Upper lobe of left lung (tissue), 6 donors: ENCODE data around the gene KAT7. TPM values are rescaled to one million over a fixed set of nuclear protein-coding genes. Genes with fewer than 3 reads are reported as not detected.

ENCODE experiments used
- ATAC-seq, 2 donors: fragments of 200-7000 bp; cut with Tn5 transposase; one replicate each; pipeline ENCODE4 v1.9.1; 2022; ENCODE audit warnings: mild to moderate bottlenecking in 2 of 2, moderate library complexity in 2 of 2; ENCODE audit not compliant: low FRiP score in 2 of 2
- DNase-seq, 2 donors: peaks; one replicate each; pipeline ENCODE4 v3.0.0-alpha.2; 2019 to 2020
- H3K27ac ChIP-seq, 4 donors: fragments of 200-600 bp; sonication (generic); one replicate each; pipeline ENCODE4 v1.5.1; 2016 to 2019
- H3K27me3 ChIP-seq, 4 donors: fragments of 200-600 bp; sonication (generic); one replicate each; pipeline ENCODE4 v1.5.1; 2017 to 2019
- H3K36me3 ChIP-seq, 4 donors: fragments of 200-600 bp; sonication (generic); one replicate each; pipeline ENCODE4 v1.5.1; 2016 to 2019
- H3K4me1 ChIP-seq, 4 donors: fragments of 200-600 bp; sonication (generic); one replicate each; pipeline ENCODE4 v1.5.1; 2018 to 2019
- H3K4me3 ChIP-seq, 4 donors: fragments of 200-600 bp; sonication (generic); one replicate each; pipeline ENCODE4 v1.5.1; 2017 to 2019; ENCODE audit warnings: mild to moderate bottlenecking in 2 of 4, moderate library complexity in 1 of 4
- H3K9me3 ChIP-seq, 4 donors: fragments of 200-600 bp; sonication (generic); one replicate each; pipeline ENCODE4 v1.5.1; 2018 to 2019
- CTCF ChIP-seq, 6 experiments: fragments of 450-650 bp in 4 of 6; fragments of 200-600 bp in 2 of 6; sonication (generic) in 2 of 6; IDR thresholded peaks; one replicate each; pipeline ENCODE4 v1.5.1; 2016 to 2019; ENCODE audit warnings: antibody characterized with exemption in 6 of 6
- EP300 ChIP-seq, 4 donors: sonication (generic); formaldehyde crosslinking; IDR thresholded peaks; one replicate each; pipeline ENCODE4 v1.5.1; 2017; ENCODE audit warnings: antibody characterized with exemption in 4 of 4, control low read depth in 2 of 4
- POLR2A ChIP-seq, 4 donors: fragments of 450-650 bp; IDR thresholded peaks; one replicate each; pipeline ENCODE4 v1.5.1; 2016 to 2017; ENCODE audit warnings: antibody characterized with exemption in 4 of 4, mild to moderate bottlenecking in 2 of 4
- POLR2AphosphoS5 ChIP-seq, 2 donors: sonication (generic); formaldehyde crosslinking; IDR thresholded peaks; one replicate each; pipeline ENCODE4 v1.5.1; 2017; ENCODE audit warnings: antibody characterized with exemption in 2 of 2
- WGBS, 2 donors: methylation state at CpG; one replicate each; pipeline ENCODE4 v1.1.5; 2017 to 2018; 5-methylcytosine and 5-hydroxymethylcytosine counted together
- total RNA-seq, 6 donors: library from RNA; depleted of rRNA in 4 of 6; stranded (reverse); fragments of >200 nt in 4 of 6; gene quantifications; one replicate each; pipeline versions ENCODE4 v1.1.0 to v1.2.1, GENCODE V29; 2016 to 2021
- donor health status: DM: no; HTN: no; CAD: no; lungs with moderate emphysema.
- donor health status: DM: no; HTN: yes; CAD: no; lungs with severe emphysema.

Gene KAT7
- total RNA-seq, 6 donors from 2014 or later, result 30.1 to 57.4 (median 49.8) TPM

- Histone ChIP-seq H3K36me3 (no peaks in the 10 kb centered on the region), H3K4me3 (no peak overlapping the region), H3K4me1 (peaks cover 4 to 21% (median 12%) of the 10 kb centered on the region in 4 donors), H3K9me3 (no peaks in the 10 kb centered on the region), H3K27me3 (no peaks in the 10 kb centered on the region), H3K27ac (no peak overlapping the region)
- TF ChIP-seq CTCF (IDR thresholded peaks at IDR 0.05) (peak in 3 of 6 experiments; percentile 24 to 42 (median 35)), EP300 (IDR thresholded peaks at IDR 0.05) (no peak)
- ATAC-seq (peak; percentile 29 to 39), DNase-seq (peak in 1 of 2 donors; percentile 68)
- 55 to 65% methylated on average over 5 to 19 of the region's 20 CpGs for WGBS, 2 donors
Observed at GRCh38 chr17:49859991-49860953, 71.8 kb downstream of the KAT7 start.

GRCh38 chr17:49861150-49861884 is 72.8 kb downstream of the KAT7 start:
- ATAC-seq (peak in 1 of 2 donors; percentile 66), DNase-seq (peak in 1 of 2 donors; percentile 43)
- Histone ChIP-seq H3K27me3 (no peaks in the 10 kb centered on the region), H3K4me1 (peaks cover 4 to 21% (median 12%) of the 10 kb centered on the region in 4 donors), H3K4me3 (no peak overlapping the region), H3K9me3 (no peaks in the 10 kb centered on the region), H3K36me3 (no peaks in the 10 kb centered on the region), H3K27ac (no peak overlapping the region)
- 36 to 37% methylated on average over 16 of the region's 16 CpGs for WGBS, 2 donors
- TF ChIP-seq POLR2AphosphoS5 (IDR thresholded peaks at IDR 0.05) (no peak), CTCF (IDR thresholded peaks at IDR 0.05) (peak; percentile 42 to 87 (median 78))

GRCh38 chr17:49862781-49863331 is 74.4 kb downstream of the KAT7 start:
- no peaks in the 10 kb centered on the region for H3K27me3 ChIP-seq
- TF ChIP-seq POLR2AphosphoS5 (IDR thresholded peaks at IDR 0.05) (no peak), CTCF (IDR thresholded peaks at IDR 0.05) (no peak), POLR2A (IDR thresholded peaks at IDR 0.05) (no peak), EP300 (IDR thresholded peaks at IDR 0.05) (no peak)
- 29 to 60% methylated on average over 3 to 15 of the region's 17 CpGs for whole genome bisulfite sequencing, 2 donors
- no peaks in the 10 kb centered on the region for H3K9me3 ChIP-seq
- peaks cover 4 to 21% (median 12%) of the 10 kb centered on the region in 4 donors for H3K4me1 ChIP-seq
- ATAC-seq, result no peak
- peak overlapping the region in 1 of 4 donors; percentile 11 for H3K27ac ChIP-seq
- no peaks in the 10 kb centered on the region for H3K36me3 ChIP-seq
- no peak overlapping the region for H3K4me3 ChIP-seq
- DNase-seq, result peak; percentile 68 to 69

- H3K9me3 ChIP-seq, result no peaks in the 10 kb centered on the region
- H3K4me3 ChIP-seq, result no peak overlapping the region
- H3K36me3 ChIP-seq, result no peaks in the 10 kb centered on the region
- peaks cover 4 to 12% (median 8%) of the 10 kb centered on the region in 4 donors for H3K4me1 ChIP-seq
- ATAC-seq, result no peak
- H3K27me3 ChIP-seq, result no peaks in the 10 kb centered on the region
- H3K27ac ChIP-seq, result no peak overlapping the region
- TF ChIP-seq EP300 (IDR thresholded peaks at IDR 0.05) (no peak), CTCF (IDR thresholded peaks at IDR 0.05) (no peak), POLR2A (IDR thresholded peaks at IDR 0.05) (no peak), POLR2AphosphoS5 (IDR thresholded peaks at IDR 0.05) (no peak)
- 38% methylated on average over 1 of the region's 1 CpG; no CpG with 5 or more reads in 1 of the 2 donors for WGBS, 2 donors
- no peak for DNase-seq
Observed at GRCh38 chr17:49866019-49866380, 77.5 kb downstream of the KAT7 start.
